ENCODE data around the gene TLE3.

Gene TLE3

DNA sequence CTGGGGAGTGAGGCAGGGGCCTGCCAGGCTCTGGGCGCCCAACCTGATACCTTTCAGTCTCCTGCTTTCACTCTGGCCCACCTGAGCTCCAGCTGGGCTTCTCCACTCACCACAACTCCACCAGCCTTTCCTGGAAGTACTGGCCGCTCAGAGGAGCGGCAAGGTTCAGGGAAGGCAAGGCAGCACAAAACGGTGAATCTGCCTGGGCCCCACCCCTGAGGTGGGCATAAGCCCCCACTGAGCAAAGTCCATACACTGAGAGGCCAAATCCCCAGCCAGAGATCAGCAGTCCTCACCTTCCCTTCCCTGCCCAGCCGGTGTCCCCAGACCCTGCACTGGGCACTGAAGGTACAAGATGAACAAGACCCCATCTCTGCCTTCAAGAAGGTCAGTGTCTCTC is 70.7 kb downstream of the TLE3 start:
- DNase-seq, result no peak

DNA sequence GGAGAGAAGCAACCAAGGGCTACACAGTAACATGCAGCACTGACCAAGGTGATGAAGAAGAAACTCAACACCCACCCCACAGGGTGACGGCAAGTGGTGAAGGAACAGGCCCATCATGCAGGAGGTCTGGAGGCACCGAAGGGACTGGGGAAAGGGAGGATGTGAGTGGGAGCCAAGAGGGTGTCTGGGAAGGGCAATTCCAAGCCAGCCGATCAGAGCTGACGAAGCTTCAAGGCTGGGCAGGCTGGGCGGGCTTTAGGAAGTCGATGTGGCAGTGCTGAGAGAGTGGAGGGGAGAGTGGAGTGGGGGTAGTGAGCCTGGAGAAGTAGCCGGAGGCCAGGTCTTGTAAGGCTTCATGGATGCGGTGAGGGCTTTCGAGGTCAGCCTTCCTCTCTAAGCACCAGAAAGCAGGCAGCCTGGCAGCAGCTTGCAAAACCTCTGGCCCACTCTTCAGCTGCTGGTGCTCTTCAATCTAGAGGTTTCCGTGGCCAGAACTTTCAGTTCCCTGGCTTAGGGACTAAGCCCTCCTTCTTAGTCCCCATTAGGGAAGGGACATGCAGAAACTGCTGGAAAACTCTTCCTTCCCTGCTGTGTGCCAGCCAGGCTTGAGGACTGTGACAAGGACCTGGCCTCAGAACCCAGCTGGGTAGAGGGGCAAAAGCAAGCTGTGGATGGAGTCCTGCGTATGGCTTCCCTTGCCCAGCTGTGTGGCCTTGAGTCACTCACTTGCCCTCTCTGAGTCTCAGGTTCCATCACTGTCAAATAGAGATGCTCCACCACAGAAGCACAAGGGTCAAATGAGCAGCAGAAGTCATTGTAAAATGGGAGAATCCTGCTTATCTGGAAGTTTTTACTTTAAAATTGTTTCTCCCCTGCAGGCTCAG is 72.1 kb downstream of the TLE3 start:
- DNase-seq, result no peak

DNA sequence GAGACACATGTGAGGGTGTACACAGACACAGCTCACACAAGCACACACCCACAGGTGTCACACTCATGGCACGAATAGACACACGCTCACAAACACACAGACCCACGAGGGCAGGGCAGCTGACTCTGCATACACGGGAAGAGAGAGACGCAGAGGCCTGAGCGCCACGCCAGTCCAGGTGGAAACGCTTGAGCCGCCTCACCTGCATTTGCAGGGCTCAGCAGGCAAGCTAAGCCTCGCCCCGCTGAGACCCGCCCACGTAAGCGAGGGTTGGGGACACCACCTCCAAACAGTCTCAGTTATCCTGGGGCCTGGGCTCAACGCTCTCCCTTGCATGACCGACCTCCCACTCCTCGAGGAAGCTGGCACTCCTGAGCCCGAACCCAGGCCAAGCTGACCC is 73.2 kb downstream of the TLE3 start:
- DNase-seq, result no peak

DNA sequence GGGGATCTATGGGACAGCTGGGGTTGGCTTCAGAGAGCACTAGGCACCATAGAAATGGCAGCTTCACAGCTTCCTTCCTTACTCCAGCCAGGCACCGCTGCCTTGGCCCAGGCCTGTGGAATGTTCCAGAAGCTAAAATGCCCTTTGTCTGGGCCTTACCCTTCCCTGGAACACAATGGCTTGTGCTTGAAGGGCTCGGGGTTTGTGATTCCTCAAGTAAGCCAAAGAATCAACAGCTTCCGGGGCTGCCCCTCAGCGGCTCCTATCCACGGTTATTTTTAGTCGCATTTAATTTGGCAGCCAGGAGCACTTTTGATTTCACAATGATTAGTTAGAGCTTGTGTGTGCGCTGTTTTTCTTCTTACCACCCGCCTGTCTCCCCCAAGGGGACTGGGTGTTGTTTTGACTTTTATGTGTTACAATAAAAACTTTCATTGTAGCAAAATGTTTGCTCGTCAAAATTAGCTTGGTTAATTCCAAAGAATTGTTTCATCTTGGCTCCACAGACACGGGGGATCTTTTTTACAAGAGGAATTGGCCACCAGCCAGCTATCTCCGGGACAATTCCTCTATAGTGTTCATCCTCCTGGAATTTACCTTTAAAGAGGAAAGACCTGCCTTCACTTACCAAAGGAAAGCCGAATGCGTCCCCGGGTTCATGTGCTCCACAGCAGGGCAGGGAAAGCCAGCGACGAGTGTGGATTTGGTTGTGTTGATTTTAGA is 73.8 kb downstream of the TLE3 start:
- DNase-seq, result no peak

DNA sequence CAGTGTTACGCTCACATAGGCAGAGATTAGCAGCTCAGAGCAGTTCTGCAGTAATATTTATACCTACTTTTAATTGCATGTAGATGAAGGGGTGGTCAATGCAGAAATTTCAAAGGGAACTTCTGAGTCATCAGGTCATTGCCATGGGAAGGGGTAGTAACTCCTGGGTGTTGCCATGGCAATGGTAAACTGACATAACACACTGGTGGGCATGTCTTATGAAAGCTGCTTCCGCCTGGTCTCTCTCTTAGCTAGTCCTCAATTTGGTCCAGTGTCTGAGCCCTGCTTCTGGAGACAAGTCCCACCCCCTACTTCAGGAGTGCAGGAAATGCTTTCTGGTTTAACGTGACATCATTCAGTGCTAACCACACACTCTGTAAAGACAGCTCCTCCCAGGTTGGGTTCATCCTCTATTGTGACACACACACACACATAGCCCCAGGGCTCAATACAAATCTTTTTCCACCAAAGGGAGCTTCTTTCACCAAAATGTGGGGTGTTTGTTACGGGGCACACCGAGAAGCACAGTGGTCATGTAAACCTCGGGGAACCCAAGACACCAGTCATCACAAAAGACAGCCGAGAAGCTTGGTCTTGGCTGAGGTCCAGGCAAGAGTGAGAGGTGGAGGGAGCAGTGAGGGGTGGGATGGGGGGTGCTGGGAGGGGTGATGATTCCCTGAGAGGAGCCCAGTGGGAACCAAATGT is 74.5 kb downstream of the TLE3 start:
- DNase-seq, result no peak

DNA sequence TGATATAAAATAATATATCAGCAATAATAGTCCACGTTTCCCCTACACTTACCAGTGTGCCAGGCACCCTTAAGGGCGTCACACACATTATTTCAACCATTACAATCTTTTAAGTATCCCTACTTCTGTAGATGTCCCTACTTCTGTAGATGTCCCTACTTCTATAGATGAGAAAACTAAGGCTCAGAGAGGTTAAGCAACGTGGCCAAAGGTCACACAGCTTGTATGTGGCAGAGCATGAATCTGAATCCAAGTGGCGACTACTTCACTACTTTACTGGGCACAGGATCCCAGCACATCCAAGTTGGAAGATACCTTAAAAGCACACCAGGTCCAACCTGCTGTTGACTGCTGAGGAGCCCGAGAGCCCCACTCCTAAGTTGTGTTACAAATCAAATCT is 77.5 kb downstream of the TLE3 start:
- no peak for DNase-seq

DNA sequence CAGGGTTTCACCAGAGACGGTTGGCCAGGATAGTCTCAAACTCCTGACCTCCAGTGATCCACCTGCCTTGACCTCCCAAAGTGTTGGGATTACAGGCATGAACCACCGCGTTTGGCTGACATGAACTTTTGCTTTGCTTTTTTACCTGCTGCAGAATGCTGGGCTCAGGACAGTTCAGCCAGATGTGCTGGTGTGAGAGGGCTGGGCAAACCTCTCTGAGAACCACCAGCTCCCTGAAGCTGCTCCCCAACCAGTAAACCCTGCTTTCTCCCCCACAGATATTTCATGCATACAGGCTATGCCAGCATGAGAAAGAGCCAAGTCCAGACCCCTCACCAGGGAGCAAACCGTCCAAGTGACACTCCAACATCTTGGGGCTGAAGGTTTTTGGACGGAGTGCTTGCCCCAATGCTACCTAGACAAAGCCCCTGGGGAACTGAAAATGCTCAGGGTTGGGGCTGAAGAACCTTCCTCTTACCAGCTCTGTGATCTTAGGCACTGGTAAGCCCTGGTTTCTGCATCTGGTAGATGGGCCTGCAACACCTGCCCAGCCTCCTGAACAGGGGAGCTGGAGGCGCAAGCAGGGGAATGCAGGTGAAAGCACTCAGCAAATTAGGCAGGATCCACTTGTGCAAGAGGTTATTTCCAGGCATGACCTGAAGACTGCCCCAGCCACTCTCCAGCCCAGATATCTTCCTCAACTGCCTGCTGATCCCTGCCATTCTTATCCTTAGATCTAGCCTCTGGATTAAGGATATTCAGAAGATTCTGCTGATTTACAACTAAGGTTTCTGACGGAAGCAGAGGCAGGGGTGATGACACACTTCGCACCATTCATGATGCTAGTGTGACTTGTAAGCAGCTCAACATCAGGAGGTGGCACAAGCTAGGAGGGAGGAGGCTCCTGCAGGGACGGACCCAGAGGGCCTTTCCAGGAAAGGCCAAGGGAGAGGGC is 78.8 kb downstream of the TLE3 start:
- no peak for DNase-seq

DNA sequence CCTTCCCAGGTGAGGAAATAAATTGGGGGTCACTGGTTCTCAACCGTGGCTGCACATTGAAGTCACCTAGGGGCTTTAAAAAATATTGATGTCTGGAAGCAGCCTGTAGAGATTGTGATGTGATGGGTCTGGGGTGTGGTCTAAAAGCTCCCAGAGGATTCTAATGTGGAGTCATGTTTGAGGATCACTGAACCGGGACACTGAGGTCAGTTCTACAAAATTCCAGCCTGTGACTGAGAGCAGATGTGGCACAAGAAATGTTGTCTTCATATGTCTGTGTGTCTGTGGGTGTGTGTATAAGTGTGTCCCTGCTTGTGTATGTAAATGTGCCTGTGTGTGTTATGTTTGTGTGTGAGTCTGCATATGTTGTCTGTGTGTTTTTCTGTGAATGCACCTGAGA is 79.9 kb downstream of the TLE3 start:
- DNase-seq, result no peak

DNA sequence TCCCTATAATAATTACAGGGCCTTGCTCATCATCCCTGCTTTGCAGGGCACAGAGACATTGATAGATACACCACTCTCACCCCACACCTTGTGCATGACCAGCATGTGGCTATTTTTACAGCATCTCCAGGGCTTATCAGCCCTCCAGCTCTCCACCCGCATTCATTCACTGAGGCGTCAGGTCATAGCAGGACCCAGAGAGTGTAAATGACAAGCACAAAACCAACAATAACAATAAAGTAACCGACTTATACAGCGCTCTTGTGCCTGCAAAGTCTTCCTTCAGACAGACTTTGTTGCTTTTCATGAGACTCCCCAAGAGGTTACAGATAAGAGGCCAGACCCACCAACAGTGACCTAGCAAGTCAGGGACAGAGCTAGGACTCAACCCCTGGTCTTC is 80.7 kb downstream of the TLE3 start:
- no peak for DNase-seq

DNA sequence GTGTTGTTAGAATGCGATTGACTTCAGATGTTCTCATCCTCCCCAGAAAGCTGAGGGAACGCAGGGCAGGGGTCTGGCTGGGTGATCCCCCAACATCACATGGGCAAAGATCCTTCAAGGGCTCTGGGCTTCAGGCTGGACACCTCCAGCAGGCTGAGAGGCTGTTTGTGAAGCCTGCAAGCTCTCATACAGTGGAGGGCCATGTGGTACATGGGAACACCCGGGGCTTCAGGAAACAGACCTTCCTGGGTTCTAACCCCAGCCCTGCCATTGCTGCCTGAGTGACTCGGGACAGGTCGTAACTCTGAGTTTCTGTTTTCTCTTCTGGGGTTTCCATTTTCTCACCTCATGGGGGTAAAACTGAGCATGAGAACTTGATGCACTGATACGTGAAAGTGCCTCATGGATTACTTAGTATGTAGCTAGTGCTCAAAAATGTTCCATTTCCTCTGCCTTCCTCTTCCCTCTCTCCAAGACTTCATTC is 81.2 kb downstream of the TLE3 start:
- no peak for DNase-seq

DNA sequence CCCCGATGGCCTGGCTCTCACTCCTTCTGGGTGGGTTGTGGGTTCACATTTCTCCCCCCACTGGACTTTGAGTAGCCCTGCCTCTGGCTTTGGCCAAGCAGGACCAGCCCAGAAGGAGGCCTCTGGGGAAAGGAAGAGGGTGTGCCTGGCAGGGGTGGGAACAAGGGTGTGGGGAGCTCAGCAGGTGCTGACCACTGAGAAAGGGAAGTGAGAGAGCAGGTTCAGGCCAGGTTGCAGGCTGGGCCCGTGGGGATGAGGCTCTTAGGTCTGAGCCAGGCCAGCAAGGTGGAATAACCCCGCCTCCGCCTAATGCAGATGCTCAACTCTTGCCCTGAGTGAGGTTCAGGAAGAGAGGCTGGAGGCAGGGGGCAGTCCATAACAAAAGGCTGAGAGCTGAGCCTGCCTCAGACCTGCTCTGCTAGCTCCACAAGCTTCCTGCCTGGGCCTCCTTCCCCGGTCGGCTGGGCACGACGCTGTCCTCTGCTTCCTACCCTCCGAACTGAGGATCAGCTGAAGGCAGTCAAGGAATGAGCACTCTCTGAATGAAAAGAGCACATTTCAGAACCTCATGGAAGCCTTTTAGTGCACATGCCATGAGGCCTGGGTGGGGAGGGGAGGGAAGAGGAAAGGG is 82.7 kb downstream of the TLE3 start:
- DNase-seq, result no peak

DNA sequence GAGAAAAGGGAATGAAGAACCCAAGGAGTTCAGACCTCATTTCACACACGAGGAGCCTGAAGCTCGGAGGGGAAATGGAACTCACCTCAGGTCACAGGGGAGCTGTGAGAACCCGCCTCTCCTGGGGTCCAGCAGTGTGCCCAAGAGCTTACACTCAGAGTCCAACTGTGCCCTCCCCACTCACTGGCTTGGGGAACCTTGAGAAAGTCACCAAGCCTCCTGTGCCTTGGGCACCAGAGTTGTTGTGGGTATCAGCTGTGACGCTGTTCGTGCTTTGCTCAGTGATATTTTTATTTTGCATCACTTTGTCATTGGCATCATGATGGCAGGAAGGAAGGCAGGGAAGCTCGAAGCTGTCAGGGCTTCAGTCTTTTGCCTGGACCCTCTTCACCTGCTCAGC is 83.4 kb downstream of the TLE3 start:
- DNase-seq, result no peak

DNA sequence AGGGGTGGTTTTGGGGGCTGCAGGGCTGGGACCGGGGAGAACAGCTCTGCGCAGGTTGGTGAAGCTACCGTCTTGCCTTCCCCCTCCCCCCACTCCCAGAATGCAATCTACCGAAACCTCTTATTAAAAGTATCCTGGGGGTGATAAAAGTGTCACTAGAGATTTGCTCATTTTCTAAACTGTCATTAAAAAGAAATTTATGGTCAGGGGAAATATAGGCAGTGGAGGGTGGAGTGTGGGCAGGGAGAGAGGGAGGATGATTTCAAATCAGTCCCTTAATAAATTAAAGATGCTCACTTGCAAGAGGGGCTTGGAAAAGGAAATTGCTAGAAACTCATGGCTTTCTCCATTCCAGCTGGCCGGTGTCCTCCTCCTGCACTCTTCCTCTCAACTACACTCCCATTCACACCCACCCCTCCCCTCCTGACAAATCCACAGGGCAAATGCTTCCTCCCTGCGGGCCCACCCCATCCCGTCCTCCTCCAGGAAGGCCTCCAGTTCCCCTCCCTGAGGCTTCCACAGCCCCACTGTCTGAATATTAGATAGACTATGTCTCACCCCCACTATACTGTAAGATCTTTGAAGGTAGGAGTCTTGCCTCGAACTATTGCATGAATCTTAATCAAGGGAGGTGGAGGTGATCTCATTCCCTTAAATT is 83.9 kb downstream of the TLE3 start:
- DNase-seq, result no peak

DNA sequence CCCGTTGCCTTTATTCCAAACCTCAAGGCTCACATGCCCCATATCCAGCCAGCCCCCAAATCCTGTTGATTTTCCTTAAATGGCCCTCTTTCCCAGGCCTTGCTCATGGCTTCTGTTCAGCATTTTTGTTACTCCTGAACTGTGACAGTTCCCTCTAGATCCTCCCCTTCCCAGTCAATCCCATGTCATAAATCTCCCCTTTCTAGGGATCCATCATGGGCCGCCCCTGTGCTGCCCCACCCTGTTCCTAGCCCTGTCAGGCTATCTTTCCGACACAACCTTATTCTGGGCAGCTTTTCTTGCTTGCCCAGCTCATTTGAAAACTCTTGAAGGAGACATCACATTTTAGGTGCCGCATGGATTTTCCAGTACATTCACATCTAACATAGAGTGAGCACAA is 84.8 kb downstream of the TLE3 start:
- DNase-seq, result no peak

DNA sequence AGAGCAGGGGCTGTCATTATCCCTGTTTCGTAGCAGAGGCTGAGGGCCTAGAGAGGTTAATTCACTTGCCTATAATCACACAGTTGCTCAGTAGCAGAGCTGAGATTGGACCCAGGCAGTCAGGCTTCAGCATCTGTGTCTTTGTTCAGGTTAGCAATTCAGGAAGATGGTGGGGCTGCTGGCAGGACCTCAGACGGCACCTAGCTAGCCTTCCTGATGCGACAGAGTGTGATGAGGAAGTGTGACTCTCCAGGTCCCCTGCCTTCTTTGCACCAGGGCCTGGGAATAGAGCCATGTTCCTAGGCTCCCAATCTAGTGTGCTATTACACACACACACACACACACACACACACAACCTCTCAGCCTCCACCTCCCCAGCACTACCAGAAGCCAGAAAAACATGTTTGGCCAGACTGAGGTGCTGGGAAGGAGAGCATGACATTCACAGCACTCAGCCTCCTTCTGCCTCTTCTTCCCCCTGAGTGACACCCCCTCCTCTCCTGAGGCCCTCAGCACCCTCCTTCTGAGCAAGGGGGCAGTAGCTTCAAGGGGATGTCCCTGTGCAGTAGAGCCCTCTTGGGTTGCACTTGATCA is 88.9 kb downstream of the TLE3 start:
- DNase-seq, result no peak

DNA sequence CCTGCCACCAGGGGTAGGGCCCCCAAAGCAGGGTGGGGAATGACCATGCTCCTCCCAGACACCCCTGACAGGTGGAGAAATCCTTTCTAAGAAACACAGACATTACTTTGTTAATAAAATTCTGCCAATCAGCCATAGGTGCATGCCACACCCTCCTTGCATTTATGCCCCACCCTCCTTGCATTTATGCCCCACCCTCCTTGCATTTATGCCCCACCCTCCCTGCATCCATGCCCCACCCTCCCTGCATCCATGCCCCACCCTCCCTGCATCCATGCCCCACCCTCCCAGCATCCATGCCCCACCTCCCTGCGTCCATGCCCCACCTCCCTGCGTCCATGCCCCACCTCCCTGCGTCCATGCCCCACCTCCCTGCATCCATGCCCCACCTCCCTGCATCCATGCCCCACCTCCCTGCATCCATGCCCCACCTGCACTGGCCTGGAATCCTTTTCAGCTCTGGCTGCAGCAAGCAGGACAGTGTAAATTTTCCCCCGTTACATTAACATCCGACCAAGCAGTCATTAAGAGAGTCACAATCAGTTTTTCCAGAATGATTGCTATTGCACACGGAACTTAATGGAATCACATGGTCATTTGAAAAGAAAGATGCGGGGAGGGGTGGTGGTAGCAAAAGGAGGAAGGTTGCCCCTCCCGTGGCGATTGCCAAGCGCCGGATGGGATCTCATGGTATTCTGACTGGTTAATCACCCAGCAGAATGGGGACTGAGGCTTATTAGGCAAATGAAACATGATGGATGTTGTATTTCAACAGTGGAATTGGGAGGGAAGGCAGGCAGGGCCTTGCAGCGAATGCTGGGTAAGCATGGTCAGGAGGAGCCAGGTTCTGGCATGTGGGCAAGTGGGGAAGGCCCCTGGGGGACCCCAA is 91.2 kb downstream of the TLE3 start:
- DNase-seq, result no peak

DNA sequence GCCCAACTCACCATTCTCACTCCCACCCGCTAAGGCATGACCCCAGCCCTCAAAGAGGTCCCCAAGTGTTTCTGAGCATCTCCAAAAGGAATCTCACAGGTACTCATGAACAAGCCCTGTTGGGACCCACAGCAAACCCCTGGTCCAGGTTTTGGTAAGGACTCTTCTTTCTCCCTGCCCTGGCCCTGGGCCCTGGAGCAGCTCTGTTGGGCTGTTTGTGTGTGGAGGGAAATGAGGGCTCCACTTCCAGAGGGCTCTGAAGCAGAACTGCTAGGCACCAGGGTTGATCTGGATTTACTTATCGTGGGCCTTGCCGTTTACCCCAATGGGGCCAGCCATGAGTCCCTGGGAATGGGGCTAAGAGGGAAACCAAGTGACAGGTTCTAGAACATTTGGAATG is 92.9 kb downstream of the TLE3 start:
- no peak for DNase-seq

DNA sequence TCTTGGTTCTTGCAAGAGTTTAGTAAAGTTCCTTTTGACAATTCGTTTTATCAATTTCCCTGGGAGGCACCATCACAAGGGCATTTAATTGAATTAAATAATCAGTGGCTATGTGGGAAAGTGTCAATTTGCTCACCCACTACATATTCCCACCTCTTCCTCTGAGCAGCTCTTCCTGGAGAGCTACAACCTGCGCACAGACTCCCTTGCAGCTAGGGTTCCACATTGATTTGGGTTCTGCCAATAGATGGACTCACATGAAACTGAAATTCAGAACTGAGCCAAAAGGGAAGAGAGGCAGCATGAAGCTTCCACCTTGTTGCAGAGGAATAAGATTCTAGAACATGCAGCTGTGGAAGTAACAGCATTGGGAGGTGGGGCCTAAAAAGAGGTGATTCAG is 94.8 kb downstream of the TLE3 start:
- no peak for DNase-seq

DNA sequence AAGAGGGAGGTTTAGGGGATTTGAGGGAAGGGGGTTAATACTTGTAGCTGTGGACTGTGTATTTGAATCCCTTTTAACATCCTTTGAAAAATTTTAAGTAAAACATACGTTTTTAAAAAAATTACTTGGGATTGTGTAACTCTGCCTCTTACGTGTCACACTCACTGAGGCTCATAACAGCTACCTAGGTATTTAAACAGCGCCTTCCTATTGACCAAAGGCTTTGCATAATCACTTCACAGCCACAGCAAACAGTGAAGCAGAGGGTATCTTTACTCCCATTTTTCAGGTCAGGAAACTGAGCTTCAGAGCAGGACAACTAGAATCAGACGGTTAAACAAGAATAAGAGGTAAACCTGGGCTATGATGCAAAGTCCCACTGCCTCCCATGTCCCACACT is 95.9 kb downstream of the TLE3 start:
- DNase-seq, result no peak

Data from NCI-H524 (cell line).